Activated CD8-positive, alpha-beta T cell treated with anti-CD3 and anti-CD28 coated beads for 36 hours (primary cell): ENCODE results near the gene IFITM10. TPM values are rescaled to one million over a fixed set of nuclear protein-coding genes. Genes with fewer than 3 reads are reported as not detected.

Source experiments
- ATAC-seq: fragments of 200-7000 bp; cut with Tn5 transposase; one replicate; pipeline ENCODE4 v1.10.0; 2021; ENCODE audit warnings: mild to moderate bottlenecking, moderate library complexity
- CTCF ChIA-PET: fragments of 350-600 bp; sonication (Branson Sonifier 250); formaldehyde crosslinking; loops from one replicate; lab custom pipeline; 2021; ENCODE audit warnings: antibody characterized with exemption; lab: Charles Lee
- POLR2A ChIA-PET: fragments of 350-600 bp; sonication (Branson Sonifier 250); formaldehyde crosslinking; loops from one replicate; lab custom pipeline; 2021; ENCODE audit warnings: antibody characterized with exemption; lab: Charles Lee
- DNase-seq: peaks from one replicate; pipeline ENCODE4 v3.0.0-alpha.2; 2020
- H3K27ac Mint-ChIP-seq: one replicate; pipeline ENCODE4 v1.8.0; 2021; ENCODE audit warnings: mild to moderate bottlenecking, mixed read lengths
- H3K27me3 Mint-ChIP-seq: one replicate; pipeline ENCODE4 v1.8.0; 2021; ENCODE audit warnings: mixed read lengths
- H3K36me3 Mint-ChIP-seq: one replicate; pipeline ENCODE4 v1.8.0; 2021; ENCODE audit warnings: low read depth, mixed read lengths
- H3K4me1 Mint-ChIP-seq: one replicate; pipeline ENCODE4 v1.8.0; 2021; ENCODE audit warnings: low read depth, mixed read lengths
- H3K4me3 Mint-ChIP-seq: one replicate; pipeline ENCODE4 v1.8.0; 2021; ENCODE audit warnings: mild to moderate bottlenecking, moderate library complexity, mixed read lengths
- H3K9me3 Mint-ChIP-seq: one replicate; pipeline ENCODE4 v1.8.0; 2021; ENCODE audit warnings: mixed read lengths
- CTCF ChIP-seq: fragments of 200-600 bp; IDR thresholded peaks from one replicate; pipeline ENCODE4 v1.8.0; 2022; ENCODE audit warnings: antibody characterized with exemption, mild to moderate bottlenecking
- intact Hi-C: fragments of 100-400 bp; cut with micrococcal nuclease; formaldehyde crosslinking; loops from one replicate; pipeline ENCODE4 v1.10.0; 2022
- total RNA-seq, 2 experiments: library from RNA; stranded (reverse); gene quantifications; one replicate each; pipeline ENCODE4 v1.2.3, GENCODE V29; 2021

Gene IFITM10
- total RNA-seq, 2 experiments from 2014 or later: 0.07 to 0.31 TPM

GRCh38 chr11:1755344-1755691 is 4.9 kb upstream of the IFITM10 start:
- intact Hi-C loops: no loop called here
- POLR2A ChIA-PET: no interaction called here
- ATAC-seq (no peak), DNase-seq (no peak)
- Mint-ChIP-seq H3K36me3 (peaks cover 17% of the 10 kb centered on the region), H3K27ac (peak overlapping the region; percentile 51), H3K27me3 (peaks cover 3% of the 10 kb centered on the region), H3K4me3 (no peak overlapping the region), H3K9me3 (no peaks in the 10 kb centered on the region), H3K4me1 (peaks cover 55% of the 10 kb centered on the region)
- CTCF ChIA-PET: interaction anchor here (1.2 kb wide), 1 partner anchor 78 kb away, joined by 5 read pairs; no protein-coding TSS in a partner anchor
- no peak for TF ChIP-seq CTCF

DNA sequence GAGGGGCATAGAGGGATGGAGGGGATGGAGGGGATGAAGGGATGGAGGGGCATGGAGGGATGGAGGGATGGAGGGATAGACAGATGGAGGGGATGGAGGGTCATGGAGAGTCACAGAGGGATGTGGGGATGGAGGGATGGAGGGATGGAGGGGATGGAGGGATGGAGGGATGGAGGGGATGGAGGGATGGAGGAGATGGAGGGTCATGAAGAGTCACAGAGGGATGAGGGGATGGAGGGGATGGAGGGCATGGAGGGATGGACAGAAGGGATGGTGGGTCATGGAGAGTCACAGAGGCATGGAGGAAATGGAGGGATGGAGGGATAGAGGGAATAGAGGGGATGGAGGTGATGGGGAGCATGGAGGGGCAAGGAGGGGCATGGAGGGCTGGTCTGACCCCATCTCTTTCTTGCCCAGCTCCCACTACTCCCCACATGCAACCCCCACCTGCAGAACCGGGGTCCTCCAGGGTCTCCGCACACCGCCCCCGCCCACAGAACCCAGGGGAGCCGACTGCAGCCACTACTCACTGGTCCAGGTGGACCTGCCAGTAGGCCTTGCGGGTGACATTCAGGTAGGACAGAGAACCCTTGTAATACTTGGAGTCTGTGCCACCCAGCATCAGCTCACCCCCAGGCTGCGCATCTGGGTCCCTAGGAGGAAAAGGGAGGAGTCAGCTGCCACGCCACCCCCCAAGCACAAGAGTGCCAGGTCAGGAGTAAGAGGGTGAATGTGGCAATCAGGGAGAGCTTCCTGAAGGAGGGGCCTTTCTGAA is 4.2 kb upstream of the IFITM10 start:
- no peak for ATAC-seq
- TF ChIP-seq CTCF: no peak
- intact Hi-C loops: no loop called here
- Mint-ChIP-seq H3K4me1 (peaks cover 56% of the 10 kb centered on the region), H3K36me3 (peaks cover 17% of the 10 kb centered on the region), H3K27ac (no peak overlapping the region), H3K27me3 (peaks cover 10% of the 10 kb centered on the region), H3K4me3 (no peak overlapping the region), H3K9me3 (no peaks in the 10 kb centered on the region)
- no peak for DNase-seq
- POLR2A ChIA-PET: no interaction called here
- CTCF ChIA-PET: no interaction called here

DNA sequence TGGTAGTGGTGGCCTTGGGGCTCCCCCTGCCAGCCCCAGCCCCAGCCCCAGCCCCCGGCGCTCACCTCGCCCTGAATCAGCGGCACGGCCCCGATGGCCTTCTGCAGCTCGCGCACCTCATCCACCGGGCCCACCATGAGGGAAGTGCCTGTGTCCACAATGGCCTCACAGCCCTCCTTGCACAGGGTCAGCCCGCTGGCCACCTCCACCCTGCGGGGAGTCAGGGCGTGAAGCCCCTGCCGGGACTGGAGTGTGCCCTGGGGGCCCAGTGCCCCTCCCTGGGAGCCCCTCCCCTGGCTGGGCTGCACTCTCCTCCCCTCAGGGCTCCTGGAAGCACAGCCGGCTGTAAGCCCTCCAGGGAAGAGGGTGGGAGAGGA is 3.5 kb upstream of the IFITM10 start:
- H3K27me3 Mint-ChIP-seq: peaks cover 12% of the 10 kb centered on the region
- H3K4me3 Mint-ChIP-seq: no peak overlapping the region
- peaks cover 17% of the 10 kb centered on the region for H3K36me3 Mint-ChIP-seq
- DNase-seq (no peak), ATAC-seq (no peak)
- H3K9me3 Mint-ChIP-seq: no peaks in the 10 kb centered on the region
- CTCF ChIA-PET: no interaction called here
- POLR2A ChIA-PET: no interaction called here
- H3K4me1 Mint-ChIP-seq: peaks cover 53% of the 10 kb centered on the region
- H3K27ac Mint-ChIP-seq: no peak overlapping the region
- intact Hi-C loops: no loop called here
- no peak for TF ChIP-seq CTCF

- CTCF ChIA-PET: interaction anchor here (0.7 to 1.3 kb wide), 2 partner anchors 101 to 552 kb away, joined by 3 to 5 read pairs; no protein-coding TSS in a partner anchor
- DNase-seq: no peak
- no peak for ATAC-seq
- Mint-ChIP-seq H3K27ac (no peak overlapping the region), H3K9me3 (no peaks in the 10 kb centered on the region), H3K4me3 (no peak overlapping the region), H3K4me1 (peaks cover 48% of the 10 kb centered on the region), H3K27me3 (peaks cover 14% of the 10 kb centered on the region), H3K36me3 (peaks cover 17% of the 10 kb centered on the region)
- no peak for TF ChIP-seq CTCF
- POLR2A ChIA-PET: no interaction called here
- intact Hi-C loops: no loop called here
Measured at GRCh38 chr11:1753229-1753928, 3.0 kb upstream of the IFITM10 start.

GRCh38 chr11:1752907-1753228 is 2.5 kb upstream of the IFITM10 start:
- no peak for ATAC-seq
- POLR2A ChIA-PET: no interaction called here
- CTCF ChIA-PET: interaction anchor here (0.7 to 1.9 kb wide), 3 partner anchors 80 to 552 kb away, joined by 3 to 5 read pairs (median 4); no protein-coding TSS in a partner anchor

More at GRCh38 chr11:1752907-1753228, 2.5 kb upstream of the IFITM10 start:
- Mint-ChIP-seq H3K4me3 (no peak overlapping the region), H3K36me3 (peaks cover 17% of the 10 kb centered on the region), H3K4me1 (peaks cover 47% of the 10 kb centered on the region), H3K27ac (no peak overlapping the region), H3K9me3 (no peaks in the 10 kb centered on the region), H3K27me3 (peaks cover 15% of the 10 kb centered on the region)
- no peak for TF ChIP-seq CTCF
- intact Hi-C loops: no loop called here
- no peak for DNase-seq
